Measurements from ENCODE around the gene REEP3.

Gene REEP3

GRCh38 chr10:63670291-63670898 is 149.2 kb downstream of the REEP3 start:
- DNase-seq, result peak; percentile 23

- DNase-seq, result peak; percentile 96
Measured at GRCh38 chr10:63671317-63671937, 150.2 kb downstream of the REEP3 start.

GRCh38 chr10:63672491-63672890 is 151.3 kb downstream of the REEP3 start:
- DNase-seq, result no peak

- DNase-seq, result no peak
Measured at GRCh38 chr10:63673246-63673645, 152.0 kb downstream of the REEP3 start.

GRCh38 chr10:63673846-63674245 is 152.6 kb downstream of the REEP3 start:
- no peak for DNase-seq

All from fibroblast of upper back skin (primary cell).